Neutrophil (primary cell): Measurements from ENCODE around the gene GBP7.
"Not testable (repeated sequence)": the region's sequence is repeated elsewhere in the genome, so short reads cannot be mapped to it uniquely, and the experiment has no call there.

Experiments
- H3K27ac ChIP-seq: fragments of 200-600 bp; sonication (generic); 2 replicates; pipeline ENCODE4 v1.5.1; 2016; ENCODE audit warnings: mild to moderate bottlenecking, moderate library complexity
- H3K27me3 ChIP-seq: fragments of 200-600 bp; sonication (generic); 2 replicates; pipeline ENCODE4 v1.6.0; 2016; ENCODE audit warnings: mild to moderate bottlenecking
- H3K36me3 ChIP-seq: fragments of 200-600 bp; sonication (generic); 2 replicates; pipeline ENCODE4 v1.5.1; 2017
- H3K4me1 ChIP-seq, 2 experiments: fragments of 200-600 bp in 1 of 2; sonication (generic) in 1 of 2; 1 replicate in 1 of 2; 2 replicates in 1 of 2; pipeline versions ENCODE4 v1.5.1 to v1.6.1; 2013 to 2016; ENCODE audit warnings: low read depth in 1 of 2, low read length in 1 of 2, mild to moderate bottlenecking in 1 of 2, moderate library complexity in 1 of 2; ENCODE audit not compliant: control insufficient read depth in 1 of 2, insufficient read depth in 1 of 2
- H3K4me3 ChIP-seq, 2 experiments: fragments of 200-600 bp in 1 of 2; sonication (generic) in 1 of 2; 1 replicate in 1 of 2; 2 replicates in 1 of 2; pipeline ENCODE4 v1.5.1; 2013 to 2016; ENCODE audit warnings: low read depth in 1 of 2, low read length in 1 of 2, mild to moderate bottlenecking in 1 of 2, moderate library complexity in 1 of 2
- H3K9me3 ChIP-seq: fragments of 200-600 bp; sonication (generic); 2 replicates; pipeline ENCODE4 v1.5.1; 2016
- TF ChIP-seq, protein P1 (sequence below): fragments of 200-600 bp; sonication (generic); IDR thresholded peaks from 2 replicates; pipeline ENCODE4 v1.5.1; 2016; ENCODE audit warnings: antibody characterized with exemption

Gene GBP7, protein sequence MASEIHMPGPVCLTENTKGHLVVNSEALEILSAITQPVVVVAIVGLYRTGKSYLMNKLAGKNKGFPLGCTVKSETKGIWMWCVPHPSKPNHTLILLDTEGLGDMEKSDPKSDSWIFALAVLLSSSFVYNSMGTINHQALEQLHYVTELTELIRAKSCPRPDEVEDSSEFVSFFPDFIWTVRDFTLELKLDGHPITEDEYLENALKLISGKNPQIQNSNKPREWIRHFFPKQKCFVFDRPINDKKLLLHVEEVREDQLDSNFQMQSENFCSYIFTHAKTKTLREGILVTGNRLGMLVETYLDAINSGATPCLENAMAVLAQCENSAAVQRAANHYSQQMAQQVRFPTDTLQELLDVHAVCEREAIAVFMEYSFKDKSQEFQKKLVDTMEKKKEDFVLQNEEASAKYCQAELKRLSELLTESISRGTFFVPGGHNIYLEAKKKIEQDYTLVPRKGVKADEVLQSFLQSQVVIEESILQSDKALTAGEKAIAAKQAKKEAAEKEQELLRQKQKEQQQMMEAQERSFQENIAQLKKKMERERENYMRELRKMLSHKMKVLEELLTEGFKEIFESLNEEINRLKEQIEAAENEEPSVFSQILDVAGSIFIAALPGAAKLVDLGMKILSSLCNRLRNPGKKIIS

GRCh38 chr1:89175601-89176256 is at the start of gene GBP7:
Gene GBP7, minus strand, starts transcription at chr1:89176003. Its CDS starts 4,068 bp downstream, at chr1:89171935.
- Histone ChIP-seq H3K4me3 (no peak within 1 kb of the TSS), H3K4me1 (no peaks in the 10 kb centered on the region), H3K9me3 (no peaks in the 10 kb centered on the region), H3K27ac (no peak within 1 kb of the TSS), H3K36me3 (no peaks in the 10 kb centered on the region), H3K27me3 (no peaks in the 10 kb centered on the region)
- TF ChIP-seq, protein P1, sequence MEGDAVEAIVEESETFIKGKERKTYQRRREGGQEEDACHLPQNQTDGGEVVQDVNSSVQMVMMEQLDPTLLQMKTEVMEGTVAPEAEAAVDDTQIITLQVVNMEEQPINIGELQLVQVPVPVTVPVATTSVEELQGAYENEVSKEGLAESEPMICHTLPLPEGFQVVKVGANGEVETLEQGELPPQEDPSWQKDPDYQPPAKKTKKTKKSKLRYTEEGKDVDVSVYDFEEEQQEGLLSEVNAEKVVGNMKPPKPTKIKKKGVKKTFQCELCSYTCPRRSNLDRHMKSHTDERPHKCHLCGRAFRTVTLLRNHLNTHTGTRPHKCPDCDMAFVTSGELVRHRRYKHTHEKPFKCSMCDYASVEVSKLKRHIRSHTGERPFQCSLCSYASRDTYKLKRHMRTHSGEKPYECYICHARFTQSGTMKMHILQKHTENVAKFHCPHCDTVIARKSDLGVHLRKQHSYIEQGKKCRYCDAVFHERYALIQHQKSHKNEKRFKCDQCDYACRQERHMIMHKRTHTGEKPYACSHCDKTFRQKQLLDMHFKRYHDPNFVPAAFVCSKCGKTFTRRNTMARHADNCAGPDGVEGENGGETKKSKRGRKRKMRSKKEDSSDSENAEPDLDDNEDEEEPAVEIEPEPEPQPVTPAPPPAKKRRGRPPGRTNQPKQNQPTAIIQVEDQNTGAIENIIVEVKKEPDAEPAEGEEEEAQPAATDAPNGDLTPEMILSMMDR, result no peak

GRCh38 chr1:89221341-89221740 is 45.5 kb upstream of the GBP7 start:
- TF ChIP-seq, protein P1, result no peak
- Histone ChIP-seq H3K27me3 (no peaks in the 10 kb centered on the region), H3K4me3 (no peak overlapping the region), H3K27ac (no peak overlapping the region), H3K4me1 (no peaks in the 10 kb centered on the region), H3K9me3 (no peaks in the 10 kb centered on the region), H3K36me3 (no peaks in the 10 kb centered on the region)

GRCh38 chr1:89219851-89220250 is 44.0 kb upstream of the GBP7 start:
- not testable (repeated sequence) for H3K36me3 ChIP-seq, H3K4me1 ChIP-seq, H3K9me3 ChIP-seq, H3K27ac ChIP-seq, H3K4me3 ChIP-seq, H3K27me3 ChIP-seq

DNA sequence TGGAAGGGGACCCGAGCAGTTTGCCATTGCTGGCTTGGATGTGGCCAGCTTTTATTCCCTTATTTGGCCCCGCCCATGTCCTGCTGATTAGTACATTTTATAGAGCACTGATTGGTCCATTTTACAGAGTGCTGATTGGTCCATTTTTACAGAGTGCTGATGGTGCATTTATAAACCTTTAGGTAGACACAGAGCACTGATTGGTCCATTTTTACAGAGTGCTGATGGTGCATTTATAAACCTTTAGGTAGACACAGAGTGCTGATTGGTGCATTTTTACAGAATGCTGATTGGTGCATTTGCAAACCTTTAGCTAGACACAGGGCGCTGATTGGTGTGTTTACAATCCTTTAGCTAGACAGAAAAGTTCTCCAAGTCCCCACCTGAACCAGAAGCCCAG is 43.1 kb upstream of the GBP7 start:
- H3K9me3 ChIP-seq, H3K4me1 ChIP-seq, H3K4me3 ChIP-seq, H3K36me3 ChIP-seq, H3K27ac ChIP-seq, H3K27me3 ChIP-seq: not testable (repeated sequence)

- H3K4me1 ChIP-seq, result no peaks in the 10 kb centered on the region
- H3K9me3 ChIP-seq, result no peaks in the 10 kb centered on the region
- H3K4me3 ChIP-seq, result no peak overlapping the region
- H3K36me3 ChIP-seq, result no peaks in the 10 kb centered on the region
- TF ChIP-seq, protein P1, result no peak
- H3K27ac ChIP-seq, result no peak overlapping the region
- no peaks in the 10 kb centered on the region for H3K27me3 ChIP-seq
Measured at GRCh38 chr1:89213347-89213746, 37.5 kb upstream of the GBP7 start.

- H3K36me3 ChIP-seq, result no peaks in the 10 kb centered on the region
- no peaks in the 10 kb centered on the region for H3K27me3 ChIP-seq
- H3K4me3 ChIP-seq, result no peak overlapping the region
- TF ChIP-seq, protein P1, result no peak
- H3K9me3 ChIP-seq, result no peaks in the 10 kb centered on the region
- H3K4me1 ChIP-seq, result no peaks in the 10 kb centered on the region
- H3K27ac ChIP-seq, result no peak overlapping the region
Measured at GRCh38 chr1:89211035-89211634, 35.3 kb upstream of the GBP7 start.
